GM20000 (cell line): ENCODE data around the gene ARMH1.

Experiments
- DNase-seq: peaks from one replicate; pipeline ENCODE4 v3.0.0; 2012; ENCODE audit warnings: low spot score
- TF ChIP-seq, protein P1 (sequence below): IDR thresholded peaks from 2 replicates; pipeline ENCODE4 v1.5.1; 2012; ENCODE audit warnings: mild to moderate bottlenecking, control low read depth; ENCODE audit errors: extremely low read depth, missing control alignments

Gene ARMH1

DNA sequence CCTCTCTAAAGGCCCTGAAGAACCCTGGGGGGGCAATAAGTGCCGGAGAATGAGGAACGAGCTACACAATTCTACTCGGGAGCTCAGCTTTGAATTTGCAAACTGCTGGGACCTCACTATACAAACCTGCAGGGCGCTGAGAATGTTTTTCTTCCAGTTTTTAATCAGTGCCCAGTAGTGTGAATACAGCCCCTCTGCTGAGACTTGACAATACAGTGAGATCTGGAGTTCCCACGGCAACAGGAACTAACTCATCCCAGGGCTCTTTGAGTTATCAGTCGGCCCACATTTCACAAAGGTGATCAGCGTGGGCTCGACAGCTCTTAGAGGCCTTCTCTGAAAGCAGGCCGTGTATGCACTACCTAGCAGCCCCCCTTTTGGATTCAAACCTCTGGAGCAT, 41.9 kb upstream of the ARMH1 start:
- peak; percentile 57 for DNase-seq
- TF ChIP-seq, protein P1, sequence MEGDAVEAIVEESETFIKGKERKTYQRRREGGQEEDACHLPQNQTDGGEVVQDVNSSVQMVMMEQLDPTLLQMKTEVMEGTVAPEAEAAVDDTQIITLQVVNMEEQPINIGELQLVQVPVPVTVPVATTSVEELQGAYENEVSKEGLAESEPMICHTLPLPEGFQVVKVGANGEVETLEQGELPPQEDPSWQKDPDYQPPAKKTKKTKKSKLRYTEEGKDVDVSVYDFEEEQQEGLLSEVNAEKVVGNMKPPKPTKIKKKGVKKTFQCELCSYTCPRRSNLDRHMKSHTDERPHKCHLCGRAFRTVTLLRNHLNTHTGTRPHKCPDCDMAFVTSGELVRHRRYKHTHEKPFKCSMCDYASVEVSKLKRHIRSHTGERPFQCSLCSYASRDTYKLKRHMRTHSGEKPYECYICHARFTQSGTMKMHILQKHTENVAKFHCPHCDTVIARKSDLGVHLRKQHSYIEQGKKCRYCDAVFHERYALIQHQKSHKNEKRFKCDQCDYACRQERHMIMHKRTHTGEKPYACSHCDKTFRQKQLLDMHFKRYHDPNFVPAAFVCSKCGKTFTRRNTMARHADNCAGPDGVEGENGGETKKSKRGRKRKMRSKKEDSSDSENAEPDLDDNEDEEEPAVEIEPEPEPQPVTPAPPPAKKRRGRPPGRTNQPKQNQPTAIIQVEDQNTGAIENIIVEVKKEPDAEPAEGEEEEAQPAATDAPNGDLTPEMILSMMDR, result no peak

DNA sequence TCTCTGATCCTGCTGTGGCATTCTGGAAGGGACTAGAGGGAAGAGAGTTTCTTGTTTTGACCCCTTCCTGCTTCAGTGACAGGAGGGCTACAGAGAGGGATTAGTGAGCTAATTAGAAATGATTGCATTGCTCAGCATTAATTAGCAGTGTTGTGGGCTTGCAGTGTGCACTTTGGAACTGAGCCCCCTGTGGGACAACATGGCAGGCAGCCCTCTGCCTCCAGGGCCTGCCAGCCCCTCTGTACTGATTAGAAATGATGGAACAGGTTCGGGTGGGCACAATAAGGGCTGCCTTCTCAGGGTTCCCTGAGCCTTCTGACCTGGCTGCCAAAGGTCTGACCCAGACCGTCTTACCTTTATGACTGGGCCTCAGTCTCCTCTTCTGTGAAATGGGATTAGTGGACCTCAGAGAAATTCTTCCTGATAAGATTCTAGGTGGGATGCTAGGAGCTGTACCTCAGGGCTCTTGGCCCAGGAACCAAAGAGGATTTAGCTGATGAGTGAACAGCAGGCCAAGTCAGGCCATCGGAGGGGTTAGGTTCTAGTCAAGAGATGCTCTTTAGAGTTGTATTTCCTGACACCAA, 39.8 kb upstream of the ARMH1 start:
- no peak for DNase-seq
- TF ChIP-seq, protein P1, result no peak

DNA sequence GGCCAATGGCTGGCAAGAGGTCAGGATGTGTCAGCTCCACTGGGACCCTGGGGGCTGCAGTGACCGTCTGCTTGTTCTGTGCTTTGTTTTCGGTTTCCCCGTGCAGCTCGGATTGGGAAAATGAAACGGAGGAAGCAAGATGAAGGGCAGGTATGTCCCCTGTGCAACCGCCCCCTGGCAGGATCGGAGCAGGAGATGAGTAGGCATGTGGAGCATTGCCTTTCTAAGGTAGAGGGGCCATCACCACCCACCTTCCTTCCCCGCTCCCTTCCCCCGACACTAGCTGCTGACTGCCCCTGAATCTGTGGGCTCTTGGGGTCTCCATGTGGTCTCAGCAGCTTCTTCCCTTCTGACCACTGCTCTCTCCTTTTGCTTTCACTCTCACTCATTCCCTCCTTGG, 39.1 kb upstream of the ARMH1 start:
- TF ChIP-seq, protein P1, result no peak
- no peak for DNase-seq

DNA sequence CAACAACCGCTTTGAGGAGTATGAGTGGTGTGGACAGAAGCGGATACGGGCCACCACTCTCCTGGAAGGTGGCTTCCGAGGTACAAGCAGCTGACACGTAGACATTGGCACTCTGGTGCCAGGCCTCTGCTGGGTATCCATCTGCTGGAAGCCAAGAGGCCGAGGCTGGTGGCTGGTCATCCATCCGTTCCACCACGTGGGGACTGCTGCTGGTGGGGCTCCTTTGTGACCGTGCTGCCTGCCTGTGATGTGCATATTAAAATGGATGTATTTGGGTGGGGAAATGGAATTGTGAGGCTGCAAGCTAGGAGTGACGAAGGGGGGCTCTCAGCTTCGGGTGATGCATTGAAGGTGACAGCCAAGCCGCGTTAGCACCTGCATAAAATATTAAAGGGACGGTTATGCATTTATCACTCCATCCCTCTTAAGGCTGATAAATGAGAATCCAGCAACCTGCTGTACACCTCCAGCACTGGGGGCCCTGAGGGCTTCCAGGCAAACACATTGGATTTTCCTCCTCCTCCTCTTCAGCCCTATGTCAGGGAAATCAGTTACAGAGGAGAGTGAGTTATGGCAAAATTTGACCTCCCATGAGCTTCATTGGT, 38.3 kb upstream of the ARMH1 start:
- TF ChIP-seq, protein P1, result no peak
- DNase-seq, result no peak

DNA sequence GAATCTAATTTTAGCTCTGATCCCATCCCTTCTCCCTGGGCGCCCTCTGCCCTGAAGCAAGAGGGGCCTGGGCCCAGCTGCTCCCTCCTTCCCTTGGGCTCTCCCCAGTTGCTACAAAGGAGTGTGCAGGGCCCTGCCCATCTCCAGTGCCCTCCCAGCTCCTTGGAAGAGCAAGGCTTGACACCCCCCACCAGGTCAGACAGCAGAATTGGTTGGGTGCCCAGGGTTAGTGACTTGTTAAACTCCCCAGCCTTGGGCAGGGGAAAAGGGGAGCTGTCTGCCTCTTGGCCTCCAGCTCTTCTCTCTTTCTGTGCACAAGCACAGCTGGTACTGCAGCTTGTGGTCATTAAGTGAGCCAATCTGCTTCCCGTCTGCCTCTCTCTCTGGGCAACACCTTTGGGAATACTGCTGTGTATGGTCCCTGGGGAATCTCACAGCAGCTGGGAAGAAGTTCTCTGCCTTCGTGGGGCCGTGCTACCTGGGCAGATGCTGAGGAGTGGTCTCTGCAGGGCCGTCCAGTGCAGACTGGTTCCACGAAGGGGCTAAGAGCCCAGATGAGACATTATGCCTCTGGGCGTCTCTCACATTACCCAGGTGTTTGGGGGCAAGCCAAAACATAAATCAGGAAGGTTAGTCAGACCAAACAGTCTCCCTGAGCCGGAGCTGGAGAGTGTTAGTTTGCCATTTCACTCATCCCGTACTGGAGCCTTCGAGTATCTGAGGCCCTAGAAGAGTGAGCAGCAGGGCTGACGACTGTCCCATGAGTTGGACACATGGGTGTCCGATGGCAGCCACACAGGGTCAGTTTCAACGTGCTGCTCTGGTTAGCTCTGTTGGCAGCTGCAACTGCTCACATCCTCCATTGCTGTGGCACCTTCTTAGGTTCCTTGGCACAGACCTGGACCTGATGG, 37.6 kb upstream of the ARMH1 start:
- TF ChIP-seq, protein P1, result no peak
- no peak for DNase-seq

DNA sequence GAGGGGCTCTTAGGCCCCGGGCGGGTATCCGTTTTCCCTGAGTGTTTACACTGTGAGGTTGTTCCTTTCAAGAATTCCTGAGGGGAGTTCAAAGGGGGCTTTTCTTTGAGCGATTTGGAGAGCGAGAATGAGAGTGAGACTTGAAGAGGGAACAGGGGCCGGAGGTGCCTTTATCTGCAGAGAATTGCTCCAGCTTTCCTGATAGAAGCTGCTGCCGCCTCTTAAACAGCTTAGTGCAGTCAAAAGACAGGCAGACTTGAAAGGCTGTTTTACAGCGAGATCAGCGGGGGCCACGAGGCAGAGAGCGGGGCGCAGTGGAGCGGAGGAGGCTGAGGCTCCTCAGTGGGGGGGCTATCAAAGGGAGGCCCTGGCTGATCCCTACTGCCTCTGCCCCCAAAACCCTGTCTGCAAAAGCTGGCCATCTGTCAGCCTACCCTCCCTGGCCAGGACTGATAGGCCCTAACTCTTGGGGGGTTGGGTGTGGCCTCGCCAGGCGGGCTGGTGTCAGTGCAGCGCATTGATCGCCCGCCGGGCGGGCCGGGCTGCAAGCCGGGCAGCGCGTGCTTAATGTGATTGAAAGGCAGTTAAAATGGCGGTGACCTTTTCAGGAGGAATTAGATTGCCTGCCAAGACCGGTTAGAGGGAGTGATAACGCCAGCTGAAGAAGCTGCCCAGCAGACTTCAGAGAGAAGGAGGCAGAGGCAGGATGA, 36.7 kb upstream of the ARMH1 start:
- no peak for DNase-seq
- TF ChIP-seq, protein P1, result no peak
